MG63 (cell line): ENCODE results near the gene ZIC4. TPM values are rescaled to one million over a fixed set of nuclear protein-coding genes. Genes with fewer than 3 reads are reported as not detected.

Source experiments
- DNase-seq: peaks from one replicate; pipeline ENCODE4 v3.0.0-alpha.2; 2020
- H3K27me3 ChIP-seq: fragments of 250-450 bp; sonication (Bioruptor Pico); 2 replicates; pipeline ENCODE4 v1.5.1; 2020; ENCODE audit warnings: mild to moderate bottlenecking, moderate library complexity
- H3K36me3 ChIP-seq: fragments of 250-450 bp; sonication (Bioruptor Pico); 2 replicates; pipeline ENCODE4 v1.5.1; 2020; ENCODE audit warnings: mild to moderate bottlenecking, moderate library complexity
- H3K4me3 ChIP-seq: fragments of 250-450 bp; sonication (Bioruptor Pico); 2 replicates; pipeline ENCODE4 v1.5.1; 2020; ENCODE audit warnings: mild to moderate bottlenecking, moderate library complexity
- H3K9me3 ChIP-seq: fragments of 250-450 bp; sonication (Bioruptor Pico); 2 replicates; pipeline ENCODE4 v1.5.1; 2020; ENCODE audit warnings: mild to moderate bottlenecking, moderate library complexity
- total RNA-seq: library from RNA; depleted of rRNA; stranded (reverse); fragments of >200 nt; shearing (Covaris generic); gene quantifications from 2 replicates; pipeline ENCODE4 v1.2.3, GENCODE V29; 2014; ENCODE audit warnings: low replicate concordance

ZIC4 gene
- total RNA-seq, 1 experiment from 2014 or later = 2.2 TPM

GRCh38 chr3:147388700-147389580 is 17.4 kb downstream of the ZIC4 start:
- H3K4me3 ChIP-seq = no peak overlapping the region
- H3K27me3 ChIP-seq = no peaks in the 10 kb centered on the region
- peaks cover under 1% of the 10 kb centered on the region for H3K36me3 ChIP-seq
- no peaks in the 10 kb centered on the region for H3K9me3 ChIP-seq
- no peak for DNase-seq

GRCh38 chr3:147387885-147388699 is 18.3 kb downstream of the ZIC4 start:
- Histone ChIP-seq H3K4me3 (no peak overlapping the region), H3K9me3 (no peaks in the 10 kb centered on the region), H3K36me3 (no peaks in the 10 kb centered on the region; the same call in 1 of the 2 replicates), H3K27me3 (no peaks in the 10 kb centered on the region)
- no peak for DNase-seq

- Histone ChIP-seq H3K27me3 (no peaks in the 10 kb centered on the region), H3K4me3 (no peak overlapping the region), H3K36me3 (no peaks in the 10 kb centered on the region; the same call in 1 of the 2 replicates), H3K9me3 (no peaks in the 10 kb centered on the region)
- DNase-seq = no peak
Observed at GRCh38 chr3:147387291-147387884, 19.0 kb downstream of the ZIC4 start.

- H3K9me3 ChIP-seq = no peaks in the 10 kb centered on the region
- no peak overlapping the region for H3K4me3 ChIP-seq
- DNase-seq = no peak
- no peaks in the 10 kb centered on the region for H3K27me3 ChIP-seq
- H3K36me3 ChIP-seq = no peaks in the 10 kb centered on the region; the same call in 1 of the 2 replicates
Observed at GRCh38 chr3:147385059-147386012, 21.0 kb downstream of the ZIC4 start.

GRCh38 chr3:147384210-147385058 is 21.9 kb downstream of the ZIC4 start:
- no peak for DNase-seq
- Histone ChIP-seq H3K9me3 (no peaks in the 10 kb centered on the region), H3K27me3 (no peaks in the 10 kb centered on the region), H3K36me3 (no peaks in the 10 kb centered on the region; the same call in 1 of the 2 replicates), H3K4me3 (no peak overlapping the region)

GRCh38 chr3:147383617-147384016 is 22.7 kb downstream of the ZIC4 start:
- H3K36me3 ChIP-seq = no peaks in the 10 kb centered on the region; the same call in 1 of the 2 replicates
- no peaks in the 10 kb centered on the region for H3K27me3 ChIP-seq
- no peak for DNase-seq
- H3K9me3 ChIP-seq = no peaks in the 10 kb centered on the region
- no peak overlapping the region for H3K4me3 ChIP-seq

GRCh38 chr3:147381596-147381995 is 24.7 kb downstream of the ZIC4 start:
- H3K4me3 ChIP-seq = no peak overlapping the region
- H3K9me3 ChIP-seq = no peaks in the 10 kb centered on the region
- no peak for DNase-seq
- no peaks in the 10 kb centered on the region for H3K27me3 ChIP-seq
- no peaks in the 10 kb centered on the region for H3K36me3 ChIP-seq

GRCh38 chr3:147380977-147381376 is 25.4 kb downstream of the ZIC4 start:
- DNase-seq = no peak
- H3K27me3 ChIP-seq = no peaks in the 10 kb centered on the region

GRCh38 chr3:147380387-147380951 is 25.9 kb downstream of the ZIC4 start:
- Histone ChIP-seq H3K9me3 (no peaks in the 10 kb centered on the region), H3K4me3 (no peak overlapping the region), H3K27me3 (no peaks in the 10 kb centered on the region), H3K36me3 (no peaks in the 10 kb centered on the region)
- DNase-seq = no peak

More at GRCh38 chr3:147380977-147381376, 25.4 kb downstream of the ZIC4 start:
- Histone ChIP-seq H3K9me3 (no peaks in the 10 kb centered on the region), H3K36me3 (no peaks in the 10 kb centered on the region), H3K4me3 (no peak overlapping the region)

- Histone ChIP-seq H3K4me3 (no peak overlapping the region), H3K27me3 (no peaks in the 10 kb centered on the region), H3K9me3 (no peaks in the 10 kb centered on the region), H3K36me3 (no peaks in the 10 kb centered on the region)
- DNase-seq = no peak
Observed at GRCh38 chr3:147379651-147380050, 26.7 kb downstream of the ZIC4 start.

- Histone ChIP-seq H3K27me3 (no peaks in the 10 kb centered on the region), H3K4me3 (no peak overlapping the region)
- no peak for DNase-seq
Observed at GRCh38 chr3:147377412-147378367, 28.7 kb downstream of the ZIC4 start.

GRCh38 chr3:147373301-147373700 is 33.0 kb downstream of the ZIC4 start:
- H3K4me3 ChIP-seq = no peak overlapping the region
- no peak for DNase-seq
- no peaks in the 10 kb centered on the region for H3K36me3 ChIP-seq
- H3K9me3 ChIP-seq = no peaks in the 10 kb centered on the region
- H3K27me3 ChIP-seq = peaks cover 5% of the 10 kb centered on the region

More at GRCh38 chr3:147377412-147378367, 28.7 kb downstream of the ZIC4 start:
- Histone ChIP-seq H3K36me3 (no peaks in the 10 kb centered on the region), H3K9me3 (no peaks in the 10 kb centered on the region)

- Histone ChIP-seq H3K9me3 (no peaks in the 10 kb centered on the region), H3K36me3 (no peaks in the 10 kb centered on the region), H3K4me3 (no peak overlapping the region), H3K27me3 (peaks cover 5% of the 10 kb centered on the region)
- no peak for DNase-seq
Observed at GRCh38 chr3:147372525-147373027, 33.8 kb downstream of the ZIC4 start.
